ENCODE data around the gene CDK11A.

The CDK11A gene

DNA sequence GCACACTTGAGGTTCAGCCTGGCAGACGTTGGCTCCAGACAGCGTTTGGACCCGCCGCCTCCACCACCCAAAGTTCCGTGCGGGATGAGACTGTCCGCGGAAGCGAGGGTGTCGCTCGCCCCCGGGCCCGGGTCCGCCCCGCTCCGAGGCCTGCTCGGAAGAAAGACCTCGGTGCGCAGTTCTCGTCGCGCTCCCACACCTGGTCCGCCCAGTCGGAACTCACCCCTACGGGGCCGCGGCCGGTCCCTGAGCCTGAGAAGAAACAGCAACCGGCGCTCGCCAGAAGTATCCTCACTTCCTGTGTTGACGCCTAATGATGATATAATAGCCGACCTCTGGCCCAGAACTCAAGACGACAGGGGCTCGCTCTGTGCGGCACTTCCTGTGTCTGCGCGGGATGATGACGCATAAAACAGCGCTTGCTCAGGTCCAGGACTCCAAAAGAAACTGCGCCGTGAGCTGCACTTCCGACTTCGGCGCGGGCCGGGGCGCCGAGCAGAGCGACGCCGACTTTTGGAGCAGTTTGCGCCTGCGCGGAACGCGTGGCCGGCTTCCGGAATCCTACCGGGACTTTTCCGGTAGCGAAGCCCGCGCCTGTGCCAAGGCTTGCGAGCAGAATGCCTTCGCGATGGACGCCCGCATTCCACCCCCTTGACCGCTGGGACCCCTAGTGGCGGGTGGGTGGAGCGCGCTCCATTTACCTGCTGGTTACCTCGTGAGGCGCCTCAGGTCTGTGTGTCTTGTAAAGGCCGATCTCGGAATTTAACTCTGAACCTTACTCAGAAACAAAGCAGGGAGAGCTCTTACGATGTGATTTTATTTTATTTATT is at the start of gene CDK11A:
Gene CDK11A, minus strand, starts transcription at position 323 of the 830 bp plus-strand sequence. CDS start 1,539 bp downstream, outside the sequence.
- DNase-seq (ENCODE audit: low spot score) = peak; percentile 99

- no peak for DNase-seq (ENCODE audit: low spot score)
These were observed 49.7 kb upstream of the CDK11A start for GRCh38 chr1:1773874-1774273.

DNA sequence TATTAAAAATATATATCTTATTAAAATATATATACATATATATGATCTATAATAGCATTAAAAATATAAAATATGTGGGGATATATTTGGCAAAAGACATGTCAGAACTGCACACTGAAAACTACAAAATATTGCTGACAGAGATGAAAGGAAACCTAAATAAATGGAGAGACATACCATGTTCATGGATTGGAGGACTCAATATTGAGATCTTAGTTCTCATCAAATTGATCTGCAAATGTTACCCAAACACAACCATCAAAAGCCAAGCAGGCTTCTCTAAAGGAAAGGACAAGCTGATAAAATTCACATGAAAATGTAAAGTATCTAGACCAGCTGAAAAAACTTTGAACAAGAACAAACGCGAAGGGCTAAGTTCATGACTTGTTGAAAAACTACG is 46.9 kb upstream of the CDK11A start:
- no peak for DNase-seq (ENCODE audit: low spot score)

DNA sequence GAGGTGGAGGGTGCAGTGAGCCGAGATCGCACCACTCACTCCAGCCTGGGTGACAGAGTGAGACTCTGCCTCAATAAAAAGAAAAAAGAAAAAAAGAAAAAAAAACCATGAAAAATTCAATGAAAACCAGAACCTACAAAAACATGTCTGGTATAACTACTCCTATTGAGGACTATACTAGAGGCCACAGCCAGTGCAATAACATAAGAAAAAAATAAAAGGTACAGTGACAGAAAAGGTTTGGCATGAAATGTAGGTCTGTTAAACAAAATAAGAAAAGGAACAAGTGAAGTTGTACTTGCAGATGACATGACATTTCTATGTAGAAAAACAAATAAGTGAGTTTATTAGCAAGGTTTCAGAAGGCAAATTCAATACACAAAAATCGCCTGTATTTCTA is 45.9 kb upstream of the CDK11A start:
- no peak for DNase-seq (ENCODE audit: low spot score)

DNA sequence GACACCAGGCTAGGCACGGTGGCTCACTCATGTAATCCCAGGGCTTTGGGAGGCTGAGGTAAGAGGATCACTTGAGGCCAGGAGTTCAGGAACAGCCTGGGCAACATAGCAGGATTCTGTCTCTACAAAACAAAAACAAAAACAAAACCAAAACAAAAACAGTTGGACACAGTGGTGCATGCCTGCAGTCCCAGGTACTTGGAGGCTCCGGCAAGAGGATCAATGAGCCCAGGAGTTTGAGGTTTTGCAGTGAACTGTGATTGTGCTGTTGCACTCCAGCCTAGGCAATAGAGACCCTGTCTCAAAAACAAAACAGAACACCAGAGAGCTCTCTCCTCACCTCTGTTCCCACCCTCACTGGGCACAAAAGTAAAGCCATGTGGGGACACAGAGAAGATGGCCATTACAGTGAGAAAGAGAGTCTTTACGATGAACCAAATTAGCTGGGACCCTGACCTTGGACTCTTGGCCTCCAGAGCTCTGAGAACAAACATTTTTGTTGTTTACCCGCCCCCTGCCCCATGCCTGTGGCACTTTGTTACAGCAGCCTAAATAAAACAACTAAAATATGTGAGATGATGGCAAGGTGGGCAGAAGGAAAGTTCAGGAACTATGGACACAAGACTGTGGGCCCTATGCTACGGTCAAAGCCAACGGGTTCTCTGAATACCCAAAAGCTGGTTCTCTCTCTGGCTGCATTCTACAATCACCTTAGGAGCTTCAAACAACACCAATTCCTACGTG is 44.3 kb upstream of the CDK11A start:
- no peak for DNase-seq (ENCODE audit: low spot score)

GRCh38 chr1:1764876-1765470 is 40.8 kb upstream of the CDK11A start:
- no peak for DNase-seq (ENCODE audit: low spot score)

DNA sequence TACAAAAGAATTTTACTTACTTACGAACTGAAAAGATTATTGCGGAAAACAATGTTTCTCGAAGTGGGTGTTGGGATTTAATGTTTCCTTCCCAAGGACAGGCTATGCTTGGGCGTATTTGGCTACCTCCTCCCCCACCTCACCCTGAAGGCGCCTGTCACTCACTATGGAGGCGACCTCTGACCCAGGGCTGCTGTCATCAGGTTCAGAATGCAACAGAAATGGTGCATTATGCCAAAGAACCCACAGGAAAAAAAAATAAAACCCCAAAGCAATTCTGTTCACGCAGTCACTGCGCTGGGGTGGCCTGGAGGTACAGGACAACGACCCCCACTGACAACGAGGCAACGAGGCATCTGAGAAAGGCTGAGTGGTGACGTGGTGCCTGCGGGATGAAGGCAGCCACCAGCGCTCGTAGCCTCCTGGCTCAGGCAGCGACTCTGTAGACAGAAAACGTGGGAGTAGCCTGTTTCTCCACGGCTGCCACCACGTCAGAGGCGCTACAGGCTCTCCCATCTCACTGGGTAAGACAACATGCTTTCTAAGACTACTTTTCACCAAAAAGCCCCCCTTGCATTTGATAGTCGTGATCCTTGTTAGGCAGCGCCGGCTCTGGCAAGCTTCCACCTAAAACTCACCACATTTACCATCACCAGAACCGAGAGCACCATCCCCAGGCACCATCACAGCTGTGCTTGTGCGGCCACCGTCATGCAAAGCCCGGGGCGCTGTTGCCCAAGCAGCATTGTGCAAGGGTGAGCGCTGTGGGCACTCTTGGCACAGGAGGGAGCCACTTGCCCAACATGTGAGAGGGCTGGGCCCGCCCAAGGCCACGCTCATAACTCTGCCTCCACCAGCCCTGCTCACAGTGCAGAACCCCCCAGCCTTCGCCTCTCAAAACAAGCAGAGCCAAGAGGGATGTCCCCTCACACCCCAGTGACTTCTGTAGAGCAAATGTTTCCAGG is 39.8 kb upstream of the CDK11A start:
- peak; percentile 71 for DNase-seq (ENCODE audit: low spot score)

GRCh38 chr1:1761504-1762376 is 37.6 kb upstream of the CDK11A start:
- DNase-seq (ENCODE audit: low spot score) = no peak

- DNase-seq (ENCODE audit: low spot score) = no peak
These were observed 36.6 kb upstream of the CDK11A start for GRCh38 chr1:1760715-1761114.

DNA sequence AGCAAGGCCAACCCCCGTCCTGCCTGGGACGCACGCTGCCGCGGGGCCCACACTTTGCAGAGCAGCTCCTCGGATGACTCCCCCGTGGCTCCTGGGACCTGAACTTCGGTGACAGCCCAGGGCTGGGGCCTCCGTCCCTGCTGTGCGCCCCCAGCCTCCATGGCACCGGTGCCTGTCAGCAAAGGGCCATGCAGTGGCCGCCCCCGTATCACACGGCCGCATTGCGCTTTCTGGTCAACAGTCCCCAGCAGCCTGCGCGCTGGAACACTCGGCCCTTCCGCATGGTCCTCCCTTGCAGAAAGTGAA is 36.1 kb upstream of the CDK11A start:
- DNase-seq (ENCODE audit: low spot score) = no peak

GRCh38 chr1:1759456-1760344 is 35.5 kb upstream of the CDK11A start:
- no peak for DNase-seq (ENCODE audit: low spot score)

GRCh38 chr1:1758692-1759455 is 34.7 kb upstream of the CDK11A start:
- no peak for DNase-seq (ENCODE audit: low spot score)

- no peak for DNase-seq (ENCODE audit: low spot score)
These were observed 34.0 kb upstream of the CDK11A start for GRCh38 chr1:1758059-1758621.

DNA sequence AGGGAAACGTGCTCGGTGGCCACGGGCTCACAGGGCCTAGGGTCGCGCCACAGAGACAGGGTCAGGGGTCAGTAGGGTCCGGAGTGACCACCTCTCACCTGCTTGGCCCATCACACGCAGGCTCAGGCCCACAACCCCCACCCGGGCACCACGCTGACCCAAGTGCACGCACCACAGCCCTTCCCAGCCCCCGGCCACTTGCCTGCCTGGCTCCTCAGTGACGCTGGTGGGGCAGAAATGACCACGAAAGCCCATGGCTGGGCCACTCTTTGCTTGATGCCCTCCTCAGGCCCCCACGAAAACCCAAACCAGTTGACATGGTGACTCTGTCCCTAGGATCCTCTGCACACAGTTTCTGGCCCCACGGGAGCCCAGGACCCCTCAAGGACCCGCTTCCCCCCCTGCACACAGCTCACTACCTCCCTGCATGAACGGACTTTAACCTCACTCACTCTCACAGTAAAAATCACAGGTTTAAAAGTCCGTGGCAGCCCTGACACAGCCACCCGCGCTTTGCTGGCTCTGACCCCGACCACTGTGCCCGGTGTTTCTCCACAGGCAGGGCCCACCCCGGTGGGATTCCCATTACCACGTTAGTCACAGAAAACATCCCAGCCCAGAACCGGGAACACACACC is 33.4 kb upstream of the CDK11A start:
- DNase-seq (ENCODE audit: low spot score) = no peak

DNA sequence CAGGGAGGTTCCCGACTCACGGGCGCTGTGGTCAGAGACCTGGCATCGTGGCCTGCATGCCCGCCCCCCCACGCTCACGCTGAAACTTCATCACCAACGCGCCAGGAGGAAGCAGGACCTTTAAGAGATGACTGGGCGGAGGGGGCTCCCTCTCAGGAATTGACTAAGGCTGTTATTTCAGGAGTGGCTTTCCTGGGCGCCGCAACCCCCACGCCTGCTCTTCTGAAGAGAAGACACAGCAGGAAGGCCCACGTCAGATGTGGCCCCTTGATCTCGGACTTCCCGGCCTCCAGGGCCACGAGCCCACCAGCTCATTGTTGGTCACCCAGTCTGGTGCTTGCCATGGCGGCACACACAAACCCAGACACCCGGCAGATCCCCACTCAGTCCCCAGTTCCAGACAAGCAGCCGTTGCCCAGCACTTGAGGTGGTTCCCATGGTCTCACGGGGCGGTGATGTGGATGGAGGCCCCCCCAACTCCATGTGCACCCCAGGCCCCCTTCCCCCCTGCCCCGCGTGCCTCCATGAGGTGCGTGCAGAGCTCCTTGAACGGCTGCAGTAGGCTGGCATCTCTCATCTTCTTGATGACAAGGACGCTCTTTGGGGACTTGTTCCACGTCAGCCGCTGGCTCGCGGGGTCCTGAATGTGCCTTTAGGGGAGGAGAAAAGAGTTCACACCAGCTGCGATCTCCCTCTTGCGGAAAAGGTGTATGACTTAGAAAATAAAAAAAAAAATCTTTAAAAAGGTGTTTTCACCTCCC is 32.7 kb upstream of the CDK11A start:
- DNase-seq (ENCODE audit: low spot score) = no peak

DNA sequence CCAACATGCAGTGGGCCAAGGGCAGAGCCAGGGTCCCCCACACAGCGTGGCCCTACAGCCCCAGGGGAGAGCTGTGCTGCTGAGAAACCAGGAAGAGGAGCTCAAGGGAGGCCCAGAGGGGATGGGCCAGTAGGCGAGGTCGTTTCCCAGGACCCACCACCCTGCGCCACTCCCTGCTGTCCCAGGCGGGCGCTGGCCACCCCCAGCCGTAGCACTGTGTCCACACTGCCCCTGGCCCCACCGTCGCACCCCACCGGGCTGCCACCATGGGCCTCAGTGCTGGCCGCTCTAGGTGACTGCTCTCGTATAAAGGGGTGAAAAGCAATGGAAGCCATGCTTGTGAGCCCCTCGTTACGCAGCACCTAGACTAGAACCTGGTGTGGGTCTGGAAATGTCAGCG is 31.7 kb upstream of the CDK11A start:
- no peak for DNase-seq (ENCODE audit: low spot score)

- no peak for DNase-seq (ENCODE audit: low spot score)
These were observed 31.3 kb upstream of the CDK11A start for GRCh38 chr1:1755426-1755825.
